IMR-90 (cell line): ENCODE results near the gene MEN1.

Source experiments
- BHLHE40 ChIP-seq: fragments of 150-350 bp; IDR thresholded peaks from 2 replicates; pipeline ENCODE4 v1.6.1; 2016; ENCODE audit warnings: mild to moderate bottlenecking, low read depth, low read length
- CHD1 ChIP-seq: IDR thresholded peaks from 2 replicates; pipeline ENCODE4 v1.6.1; 2012; ENCODE audit warnings: low read depth, low read length, improper control_type of control experiment
- FOS ChIP-seq: fragments of 150-350 bp; IDR thresholded peaks from 2 replicates; pipeline ENCODE4 v1.6.1; 2016; ENCODE audit warnings: low read depth, low read length
- MAFK ChIP-seq: IDR thresholded peaks from 2 replicates; pipeline ENCODE4 v1.6.1; 2012; ENCODE audit warnings: low read depth, low read length, improper control_type of control experiment
- POLR2A ChIP-seq: IDR thresholded peaks from 2 replicates; pipeline ENCODE4 v1.6.1; 2012; ENCODE audit warnings: mild to moderate bottlenecking, low read depth, low read length
- RAD21 ChIP-seq: IDR thresholded peaks from 2 replicates; pipeline ENCODE4 v1.6.1; 2012; ENCODE audit warnings: low read length, improper control_type of control experiment
- RCOR1 ChIP-seq: IDR thresholded peaks from 2 replicates; pipeline ENCODE4 v1.6.1; 2012; ENCODE audit warnings: mild to moderate bottlenecking, low read length, improper control_type of control experiment; ENCODE audit not compliant: insufficient replicate concordance
- RFX5 ChIP-seq: IDR thresholded peaks from 2 replicates; pipeline ENCODE4 v1.8.0; 2012; ENCODE audit warnings: low read depth, mild to moderate bottlenecking, low read length, moderate library complexity
- TF ChIP-seq, protein P1 (sequence below): conservative IDR thresholded peaks from 2 replicates; pipeline ENCODE4 v1.5.1; 2012; ENCODE audit warnings: mild to moderate bottlenecking, low read depth, low read length, improper control_type of control experiment
- TF ChIP-seq, protein P2 (sequence below): fragments of 150-350 bp; IDR thresholded peaks from 2 replicates; pipeline ENCODE4 v1.6.1; 2017; ENCODE audit warnings: mild to moderate bottlenecking, antibody characterized with exemption, low read length, low read depth

DNA sequence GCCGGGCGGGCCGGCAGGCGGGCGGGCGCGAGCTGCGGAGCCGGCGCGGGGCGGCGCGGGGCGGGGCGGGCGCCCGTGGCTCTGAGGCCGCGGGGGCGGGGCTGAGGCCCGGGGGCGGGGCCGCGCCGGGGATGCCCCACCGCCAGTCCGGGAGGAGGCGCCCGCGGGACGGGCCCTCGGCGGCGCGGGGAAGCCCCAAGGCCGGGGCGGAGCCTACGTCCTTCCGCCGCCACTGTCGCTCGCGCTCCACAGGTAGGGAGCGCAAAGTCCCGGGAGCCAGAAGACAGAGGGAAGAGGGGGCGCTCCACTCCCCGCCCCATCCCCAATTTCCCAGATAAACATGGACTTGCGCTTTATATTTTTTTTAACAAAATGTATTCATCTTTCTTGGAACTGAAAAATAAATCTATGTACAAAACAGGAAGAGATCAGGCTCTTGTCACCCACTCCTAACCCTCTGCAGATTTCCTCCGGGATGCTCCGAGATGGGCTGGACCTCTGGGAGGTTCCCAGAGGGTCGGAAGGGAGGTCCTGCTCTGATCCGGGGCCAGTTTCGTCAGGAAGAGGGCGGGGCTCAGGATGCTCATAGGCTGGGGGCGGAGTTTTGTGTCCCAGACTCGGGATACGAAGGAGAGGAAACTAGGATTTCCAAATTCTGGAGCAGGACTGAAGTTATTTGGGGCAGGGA, 7.0 kb downstream of the MEN1 start, which contains the start of gene MAP4K2:
- TF ChIP-seq RCOR1 (no peak), RAD21 (0 out of 2 replicates have a peak, but pooled peaks have one; percentile 20), POLR2A (peak; percentile 69), MAFK (no peak), BHLHE40 (no peak), CHD1 (no peak), FOS (no peak), RFX5 (no peak)
- TF ChIP-seq, protein P1, sequence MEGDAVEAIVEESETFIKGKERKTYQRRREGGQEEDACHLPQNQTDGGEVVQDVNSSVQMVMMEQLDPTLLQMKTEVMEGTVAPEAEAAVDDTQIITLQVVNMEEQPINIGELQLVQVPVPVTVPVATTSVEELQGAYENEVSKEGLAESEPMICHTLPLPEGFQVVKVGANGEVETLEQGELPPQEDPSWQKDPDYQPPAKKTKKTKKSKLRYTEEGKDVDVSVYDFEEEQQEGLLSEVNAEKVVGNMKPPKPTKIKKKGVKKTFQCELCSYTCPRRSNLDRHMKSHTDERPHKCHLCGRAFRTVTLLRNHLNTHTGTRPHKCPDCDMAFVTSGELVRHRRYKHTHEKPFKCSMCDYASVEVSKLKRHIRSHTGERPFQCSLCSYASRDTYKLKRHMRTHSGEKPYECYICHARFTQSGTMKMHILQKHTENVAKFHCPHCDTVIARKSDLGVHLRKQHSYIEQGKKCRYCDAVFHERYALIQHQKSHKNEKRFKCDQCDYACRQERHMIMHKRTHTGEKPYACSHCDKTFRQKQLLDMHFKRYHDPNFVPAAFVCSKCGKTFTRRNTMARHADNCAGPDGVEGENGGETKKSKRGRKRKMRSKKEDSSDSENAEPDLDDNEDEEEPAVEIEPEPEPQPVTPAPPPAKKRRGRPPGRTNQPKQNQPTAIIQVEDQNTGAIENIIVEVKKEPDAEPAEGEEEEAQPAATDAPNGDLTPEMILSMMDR = peak; percentile 38; the same call in 1 of the 2 replicates
- TF ChIP-seq, protein P2, sequence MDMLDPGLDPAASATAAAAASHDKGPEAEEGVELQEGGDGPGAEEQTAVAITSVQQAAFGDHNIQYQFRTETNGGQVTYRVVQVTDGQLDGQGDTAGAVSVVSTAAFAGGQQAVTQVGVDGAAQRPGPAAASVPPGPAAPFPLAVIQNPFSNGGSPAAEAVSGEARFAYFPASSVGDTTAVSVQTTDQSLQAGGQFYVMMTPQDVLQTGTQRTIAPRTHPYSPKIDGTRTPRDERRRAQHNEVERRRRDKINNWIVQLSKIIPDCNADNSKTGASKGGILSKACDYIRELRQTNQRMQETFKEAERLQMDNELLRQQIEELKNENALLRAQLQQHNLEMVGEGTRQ = no peak
